ENCODE data around the gene ZDHHC9. TPM values are rescaled to one million over a fixed set of nuclear protein-coding genes. Genes with fewer than 3 reads are reported as not detected.

Gene ZDHHC9
- total and polyA plus RNA-seq, 2 of the 4 experiments (the other 2 are of a cell fraction) = 17.7 to 28.4 TPM

DNA sequence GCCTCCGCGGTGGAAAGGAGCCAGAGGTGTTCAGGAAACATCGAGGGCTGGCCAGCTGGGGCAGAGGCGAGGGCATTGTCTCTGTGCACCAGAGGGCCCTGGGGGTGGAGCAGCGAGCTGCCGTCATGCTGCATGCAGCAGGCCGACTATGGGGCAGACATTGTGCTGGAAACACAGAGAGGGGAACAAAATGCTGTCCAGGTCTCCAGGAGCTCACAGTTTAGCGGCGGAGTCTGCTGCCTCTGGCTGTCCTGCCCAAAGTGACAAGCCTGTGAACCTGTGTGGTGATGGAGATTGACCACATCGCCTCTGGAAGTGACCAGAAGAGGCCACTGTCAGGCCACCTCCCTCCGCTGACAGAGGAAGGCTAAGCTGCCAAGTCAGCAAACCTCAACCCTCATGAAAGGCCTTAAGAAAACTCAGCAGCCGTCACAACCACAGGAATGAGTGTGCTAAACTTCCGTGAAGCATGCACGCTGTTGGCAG, 84.1 kb downstream of the ZDHHC9 start:
- Histone ChIP-seq H4K8ac (ENCODE audit: low read depth in 2 of 2, low read length in 2 of 2) (no peak overlapping the region), H2BK120ac (ENCODE audit: low read depth, low read length) (no peak overlapping the region), H3K4me1 (ENCODE audit: control insufficient read depth, insufficient read depth, low read length) (no peaks in the 10 kb centered on the region), H2BK20ac (ENCODE audit: low read depth, low read length) (no peak overlapping the region), H3K9me3 (ENCODE audit: control insufficient read depth, insufficient read depth, low read length) (no peaks in the 10 kb centered on the region), H3K14ac (replicated peaks; ENCODE audit: low read depth, low read length) (no peak overlapping the region), H3K4me2 (ENCODE audit: low read depth, low read length) (no peak overlapping the region), H3K9ac (ENCODE audit: low read depth, low read length) (no peak overlapping the region), H3K27me3 (ENCODE audit: control insufficient read depth, insufficient read depth, low read length) (peaks cover 2% of the 10 kb centered on the region; the same call in 1 of the 2 replicates), H2AK5ac (ENCODE audit: low read depth, low read length) (no peak overlapping the region), H3K4me3 (ENCODE audit: insufficient read depth, low read depth, low read length) (no peak overlapping the region), H3K79me1 (ENCODE audit: low read depth in 1 of 2, low read length in 2 of 2) (no peaks in the 10 kb centered on the region), H3K4ac (ENCODE audit: low read depth, low read length) (no peak overlapping the region), H3K27ac (ENCODE audit: insufficient read depth, low read length) (no peak overlapping the region), H3K9me1 (ENCODE audit: insufficient read depth, low read length) (no peaks in the 10 kb centered on the region), H4K5ac (ENCODE audit: low read depth, low read length) (no peak overlapping the region), H2BK15ac (ENCODE audit: low read depth, low read length) (no peak overlapping the region), H3K56ac (ENCODE audit: extremely low read depth, insufficient read depth, low read length) (no peak overlapping the region), H4K91ac (ENCODE audit: insufficient read depth, low read depth, low read length) (no peak overlapping the region), H2AK9ac (replicated peaks; ENCODE audit: low read depth, low read length, poor library complexity) (no peak overlapping the region), H2BK5ac (ENCODE audit: low read depth, low read length, poor library complexity, severe bottlenecking) (no peak overlapping the region), H4K20me1 (ENCODE audit: insufficient read depth, low read length) (no peaks in the 10 kb centered on the region), H2AFZ (replicated peaks; ENCODE audit: low read length, poor library complexity) (peak overlapping the region; percentile 77), H3K18ac (ENCODE audit: low read depth, low read length) (no peak overlapping the region), H3K36me3 (ENCODE audit: control insufficient read depth, insufficient read depth, low read length) (no peaks in the 10 kb centered on the region), H3K23ac (ENCODE audit: low read depth, low read length) (no peak overlapping the region)
- ChIA-PET CTCF (no interaction called here), POLR2A (ENCODE audit: unreplicated experiment) (no interaction called here)
- DNase-seq (peak; percentile 83), ATAC-seq (ENCODE audit: low read depth) (peak; percentile 86)
- 42% methylated on average over 12 of the region's 14 CpGs; no CpG with 5 or more reads in 1 of the 2 experiments for WGBS, 2 experiments (ENCODE audit: extremely low coverage in 2 of 2, insufficient read length in 1 of 2)
- TF ChIP-seq CTCF (conservative IDR thresholded peaks at IDR 0.05; ENCODE audit: low read depth, low read length) = peak; percentile 17; the same call in 1 of the 2 replicates
- no peak for TF ChIP-seq ELK1 (IDR thresholded peaks at IDR 0.05; ENCODE audit: borderline replicate concordance, low read depth, low read length)
- no peak; the same call in 1 of the 2 replicates for TF ChIP-seq RAD21 (IDR thresholded peaks at IDR 0.05; ENCODE audit: low read length)
- TF ChIP-seq RFX5 (IDR thresholded peaks at IDR 0.05; ENCODE audit: low read depth, low read length) = no peak
- TF ChIP-seq SMC3 (IDR thresholded peaks at IDR 0.05; ENCODE audit: low read depth, low read length) = no peak
- no peak for TF ChIP-seq FOS (IDR thresholded peaks at IDR 0.05; ENCODE audit: low read depth, low read length)
- no peak for TF ChIP-seq MXI1 (IDR thresholded peaks at IDR 0.05; ENCODE audit: borderline replicate concordance, low read depth, low read length)
- TF ChIP-seq BHLHE40 (IDR thresholded peaks at IDR 0.05; ENCODE audit: low read depth, low read length) = peak; percentile 44; the same call in 1 of the 2 replicates
- peak; percentile 11; the same call in 1 of the 2 replicates for TF ChIP-seq NFE2L2 (IDR thresholded peaks at IDR 0.05; ENCODE audit: low read depth, low read length)
- TF ChIP-seq MAFK (IDR thresholded peaks at IDR 0.05; ENCODE audit: low read depth, low read length) = peak; percentile 93
- no peak for TF ChIP-seq RCOR1 (IDR thresholded peaks at IDR 0.05; ENCODE audit: insufficient replicate concordance, low read length)
- TF ChIP-seq USF2 (IDR thresholded peaks at IDR 0.05; ENCODE audit: low read depth, low read length) = no peak
- no peak for TF ChIP-seq POLR2A (IDR thresholded peaks at IDR 0.05; ENCODE audit: low read depth, low read length)
- no peak for TF ChIP-seq CHD1 (IDR thresholded peaks at IDR 0.05; ENCODE audit: low read depth, low read length)
- TF ChIP-seq CEBPB (IDR thresholded peaks at IDR 0.05; ENCODE audit: low read depth, low read length) = no peak
- TF ChIP-seq MAZ (IDR thresholded peaks at IDR 0.05; ENCODE audit: borderline replicate concordance, low read depth, low read length) = no peak
- in situ Hi-C loops (cut with MboI; ENCODE audit: low sequenced_read_pairs) (no loop called here), intact Hi-C loops (cut with micrococcal nuclease) (no loop called here), dilution Hi-C loops (cut with HindIII; ENCODE audit: low sequenced_read_pairs, unreplicated experiment) (no loop called here)
- BruUV-seq (replicated peaks) = no TSS peak

Measured in IMR-90 (cell line).